Mesendoderm (in vitro differentiated cells): ENCODE data around the gene KLHL36.
A peak's percentile ranks its signal among the peaks of the same experiment; 100 is the strongest.

Experiments
- DNase-seq: peaks from one replicate; pipeline ENCODE4 v3.0.0; 2013
- H2AK5ac ChIP-seq: 2 replicates; pipeline ENCODE4 v1.6.1; 2013; ENCODE audit warnings: low read length, inconsistent platforms
- H2BK120ac ChIP-seq: 2 replicates; pipeline ENCODE4 v1.6.1; 2013; ENCODE audit warnings: low read depth, mild to moderate bottlenecking, low read length, moderate library complexity, mixed read lengths
- H2BK15ac ChIP-seq: replicated peaks from 2 replicates; pipeline ENCODE4 v1.6.1; 2013; ENCODE audit warnings: low read depth, mild to moderate bottlenecking, moderate library complexity
- H2BK5ac ChIP-seq: 2 replicates; pipeline ENCODE4 v1.6.1; 2013; ENCODE audit warnings: low read length, inconsistent platforms
- H3K18ac ChIP-seq: 2 replicates; pipeline ENCODE4 v1.6.1; 2013; ENCODE audit warnings: mild to moderate bottlenecking, low read length, mixed read lengths
- H3K23ac ChIP-seq: one replicate; pipeline ENCODE4 v1.6.1; 2013; ENCODE audit warnings: low read length
- H3K27ac ChIP-seq: 2 replicates; pipeline ENCODE4 v1.5.1; 2013; ENCODE audit warnings: low read depth, mild to moderate bottlenecking, inconsistent platforms, low read length, moderate library complexity
- H3K27me3 ChIP-seq: 2 replicates; pipeline ENCODE4 v1.6.1; 2013; ENCODE audit warnings: low read length, control low read depth, mild to moderate bottlenecking, inconsistent platforms; ENCODE audit not compliant: insufficient read depth, poor library complexity
- H3K36me3 ChIP-seq: 2 replicates; pipeline ENCODE4 v1.6.1; 2013; ENCODE audit warnings: low read length, inconsistent platforms; ENCODE audit not compliant: control insufficient read depth, insufficient read depth
- H3K4ac ChIP-seq: one replicate; pipeline ENCODE4 v1.6.1; 2013; ENCODE audit warnings: low read depth, mild to moderate bottlenecking, low read length, moderate library complexity
- H3K4me1 ChIP-seq: 2 replicates; pipeline ENCODE4 v1.6.1; 2013; ENCODE audit warnings: low read depth, low read length, inconsistent platforms; ENCODE audit not compliant: control insufficient read depth
- H3K4me2 ChIP-seq: 2 replicates; pipeline ENCODE4 v1.6.1; 2013; ENCODE audit warnings: low read length
- H3K4me3 ChIP-seq: 2 replicates; pipeline ENCODE4 v1.5.1; 2013; ENCODE audit warnings: mild to moderate bottlenecking, low read length
- H3K56ac ChIP-seq: one replicate; pipeline ENCODE4 v1.6.1; 2013; ENCODE audit warnings: low read length
- H3K79me1 ChIP-seq: 2 replicates; pipeline ENCODE4 v1.6.1; 2013; ENCODE audit warnings: low read length, inconsistent platforms
- H3K79me2 ChIP-seq: 2 replicates; pipeline ENCODE4 v1.6.1; 2013; ENCODE audit warnings: mild to moderate bottlenecking, low read length; ENCODE audit not compliant: control insufficient read depth, insufficient read depth
- H3K9ac ChIP-seq: 2 replicates; pipeline ENCODE4 v1.6.1; 2013; ENCODE audit warnings: low read length, inconsistent platforms
- H4K5ac ChIP-seq: one replicate; pipeline ENCODE4 v1.6.1; 2013; ENCODE audit warnings: low read length
- H4K8ac ChIP-seq: one replicate; pipeline ENCODE4 v1.6.1; 2013; ENCODE audit warnings: low read depth, mild to moderate bottlenecking, control low read depth, low read length, moderate library complexity
- WGBS: extraction: QIAGEN DNeasy Blood & Tissue Kit; methylation state at CpG from one replicate; pipeline ENCODE4 v1.1.7; 2013; ENCODE audit warnings: low lambda C conversion rate, missing lambda C conversion rate; ENCODE audit not compliant: insufficient coverage; ENCODE audit errors: extremely low coverage; 5-methylcytosine and 5-hydroxymethylcytosine counted together

Gene KLHL36

GRCh38 chr16:84643180-84643583 lies 5.1 kb upstream of the KLHL36 start:
- H3K79me1 ChIP-seq, result no peaks in the 10 kb centered on the region
- no peak overlapping the region for H2BK120ac ChIP-seq
- no peak overlapping the region for H3K4me2 ChIP-seq
- no peak overlapping the region for H2AK5ac ChIP-seq
- no peak for DNase-seq
- no peak overlapping the region for H3K23ac ChIP-seq
- no peak overlapping the region for H3K4ac ChIP-seq
- no peak overlapping the region for H2BK5ac ChIP-seq
- H3K27me3 ChIP-seq, result no peaks in the 10 kb centered on the region
- H3K79me2 ChIP-seq, result no peaks in the 10 kb centered on the region
- H3K36me3 ChIP-seq, result no peaks in the 10 kb centered on the region
- no peak overlapping the region for H3K56ac ChIP-seq
- no peak overlapping the region for H2BK15ac ChIP-seq
- H4K8ac ChIP-seq, result no peak overlapping the region
- no peak overlapping the region for H3K4me3 ChIP-seq
- H4K5ac ChIP-seq, result no peak overlapping the region
- no peak overlapping the region for H3K9ac ChIP-seq
- WGBS, result no CpG with 5 or more reads among the region's 8 CpGs
- peaks cover 3% of the 10 kb centered on the region for H3K4me1 ChIP-seq
- H3K27ac ChIP-seq, result no peak overlapping the region
- no peak overlapping the region for H3K18ac ChIP-seq

GRCh38 chr16:84643674-84644073 lies 4.6 kb upstream of the KLHL36 start:
- Histone ChIP-seq H3K9ac (no peak overlapping the region), H3K27ac (no peak overlapping the region), H2AK5ac (no peak overlapping the region), H2BK15ac (no peak overlapping the region), H3K36me3 (no peaks in the 10 kb centered on the region), H3K23ac (no peak overlapping the region), H3K4me1 (peaks cover 3% of the 10 kb centered on the region), H3K4ac (no peak overlapping the region), H2BK5ac (no peak overlapping the region), H3K4me3 (no peak overlapping the region), H4K8ac (no peak overlapping the region), H3K18ac (no peak overlapping the region), H3K79me1 (no peaks in the 10 kb centered on the region), H2BK120ac (no peak overlapping the region), H4K5ac (no peak overlapping the region), H3K27me3 (no peaks in the 10 kb centered on the region), H3K79me2 (no peaks in the 10 kb centered on the region), H3K4me2 (no peak overlapping the region), H3K56ac (no peak overlapping the region)
- no CpG with 5 or more reads among the region's 4 CpGs for WGBS
- DNase-seq, result no peak

- Histone ChIP-seq H2BK15ac (no peak overlapping the region), H4K5ac (no peak overlapping the region), H2BK5ac (no peak overlapping the region), H3K4me3 (peak overlapping the region; percentile 3), H2BK120ac (no peak overlapping the region), H3K79me1 (no peaks in the 10 kb centered on the region), H3K23ac (peak overlapping the region; percentile 69), H4K8ac (no peak overlapping the region), H3K4me2 (peak overlapping the region; percentile 44), H3K27ac (no peak overlapping the region), H3K56ac (peak overlapping the region; percentile 83), H3K4ac (no peak overlapping the region), H3K79me2 (no peaks in the 10 kb centered on the region), H2AK5ac (no peak overlapping the region), H3K4me1 (no peaks in the 10 kb centered on the region), H3K18ac (peak overlapping the region; percentile 88), H3K9ac (peak overlapping the region; percentile 77), H3K27me3 (no peaks in the 10 kb centered on the region), H3K36me3 (no peaks in the 10 kb centered on the region)
- no peak for DNase-seq
- WGBS, result no CpG with 5 or more reads among the region's 96 CpGs
Observed at GRCh38 chr16:84648595-84649510, 542 bp downstream of the KLHL36 start.

DNA sequence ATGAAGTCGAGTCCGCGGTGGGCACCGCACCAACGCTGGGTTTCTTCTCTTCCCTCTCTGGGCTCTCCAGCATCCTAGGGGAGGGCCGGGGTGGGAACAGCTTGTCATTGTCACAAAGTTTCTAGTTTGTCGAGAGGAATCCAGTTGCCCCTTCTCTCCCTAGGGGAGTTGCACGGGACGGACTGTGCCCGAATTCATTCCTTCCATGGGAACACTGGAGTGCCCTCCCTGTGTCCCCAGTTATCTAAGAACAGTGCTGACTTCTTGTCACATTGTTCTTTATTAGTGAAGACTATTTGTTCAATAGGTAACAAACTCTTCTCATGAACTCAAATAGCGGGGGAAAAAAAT lies 1.2 kb downstream of the KLHL36 start:
- no peaks in the 10 kb centered on the region for H3K36me3 ChIP-seq
- H2BK15ac ChIP-seq, result no peak overlapping the region
- H3K23ac ChIP-seq, result no peak overlapping the region
- no peak overlapping the region for H3K18ac ChIP-seq
- H3K79me1 ChIP-seq, result no peaks in the 10 kb centered on the region
- no peaks in the 10 kb centered on the region for H3K27me3 ChIP-seq
- peak overlapping the region; percentile 77 for H3K9ac ChIP-seq
- H2AK5ac ChIP-seq, result no peak overlapping the region
- peak overlapping the region; percentile 83 for H3K56ac ChIP-seq
- no CpG with 5 or more reads among the region's 11 CpGs for WGBS
- no peaks in the 10 kb centered on the region for H3K79me2 ChIP-seq
- H3K4me2 ChIP-seq, result no peak overlapping the region
- no peak overlapping the region for H3K4me3 ChIP-seq
- no peak overlapping the region for H2BK120ac ChIP-seq
- no peak overlapping the region for H2BK5ac ChIP-seq
- no peak overlapping the region for H4K5ac ChIP-seq
- no peak for DNase-seq
- no peak overlapping the region for H3K4ac ChIP-seq
- H4K8ac ChIP-seq, result no peak overlapping the region
- no peak overlapping the region for H3K27ac ChIP-seq
- H3K4me1 ChIP-seq, result no peaks in the 10 kb centered on the region

- DNase-seq, result no peak
- Histone ChIP-seq H2AK5ac (no peak overlapping the region), H3K27ac (no peak overlapping the region), H3K36me3 (no peaks in the 10 kb centered on the region), H4K5ac (no peak overlapping the region), H3K9ac (no peak overlapping the region), H2BK15ac (no peak overlapping the region), H3K79me1 (no peaks in the 10 kb centered on the region), H3K18ac (no peak overlapping the region), H3K56ac (no peak overlapping the region), H3K4me1 (no peaks in the 10 kb centered on the region), H4K8ac (no peak overlapping the region), H3K4ac (no peak overlapping the region), H3K4me2 (no peak overlapping the region), H3K23ac (no peak overlapping the region), H2BK120ac (no peak overlapping the region), H3K4me3 (no peak overlapping the region), H3K79me2 (no peaks in the 10 kb centered on the region), H2BK5ac (no peak overlapping the region), H3K27me3 (no peaks in the 10 kb centered on the region)
- no CpG with 5 or more reads among the region's 20 CpGs for WGBS
Observed at GRCh38 chr16:84650062-84650991, 2.0 kb downstream of the KLHL36 start.
